ENCODE data around the gene TNRC6C.
"Not testable (repeated sequence)": the region's sequence is repeated elsewhere in the genome, so short reads cannot be mapped to it uniquely, and the experiment has no call there.

Gene TNRC6C

GRCh38 chr17:77963441-77963840, 4.9 kb downstream of the TNRC6C start:
- DNase-seq (ENCODE audit: low read depth): no peak

GRCh38 chr17:77965352-77965751, 6.8 kb downstream of the TNRC6C start:
- DNase-seq (ENCODE audit: low read depth): no peak

- DNase-seq (ENCODE audit: low read depth): no peak
Observed at GRCh38 chr17:77966476-77966875, 8.0 kb downstream of the TNRC6C start.

- DNase-seq (ENCODE audit: low read depth): no peak
Observed at GRCh38 chr17:77968788-77969187, 10.3 kb downstream of the TNRC6C start.

GRCh38 chr17:77972271-77972670, 13.8 kb downstream of the TNRC6C start:
- not testable (repeated sequence) for DNase-seq (ENCODE audit: low read depth)

GRCh38 chr17:77973953-77974352, 15.4 kb downstream of the TNRC6C start:
- no peak for DNase-seq (ENCODE audit: low read depth)

GRCh38 chr17:77974396-77974795, 15.9 kb downstream of the TNRC6C start:
- DNase-seq (ENCODE audit: low read depth): no peak

GRCh38 chr17:77982430-77982829, 23.9 kb downstream of the TNRC6C start:
- DNase-seq (ENCODE audit: low read depth): not testable (repeated sequence)

- DNase-seq (ENCODE audit: low read depth): no peak
Observed at GRCh38 chr17:77990301-77990700, 31.8 kb downstream of the TNRC6C start.

GRCh38 chr17:77993735-77994134, 35.2 kb downstream of the TNRC6C start:
- not testable (repeated sequence) for DNase-seq (ENCODE audit: low read depth)

GRCh38 chr17:77995146-77995852, 36.8 kb downstream of the TNRC6C start:
- no peak for DNase-seq (ENCODE audit: low read depth)

- DNase-seq (ENCODE audit: low read depth): no peak
Observed at GRCh38 chr17:77996256-77996655, 37.8 kb downstream of the TNRC6C start.

GRCh38 chr17:77999413-78000173, 41.1 kb downstream of the TNRC6C start:
- DNase-seq (ENCODE audit: low read depth): no peak

- DNase-seq (ENCODE audit: low read depth): no peak
Observed at GRCh38 chr17:78000341-78000740, 41.8 kb downstream of the TNRC6C start.

GRCh38 chr17:78001182-78001581, 42.7 kb downstream of the TNRC6C start:
- no peak for DNase-seq (ENCODE audit: low read depth)

GRCh38 chr17:78001612-78002011, 43.1 kb downstream of the TNRC6C start:
- DNase-seq (ENCODE audit: low read depth): no peak

- no peak for DNase-seq (ENCODE audit: low read depth)
Observed at GRCh38 chr17:78002166-78002565, 43.7 kb downstream of the TNRC6C start.

GRCh38 chr17:78005452-78006171, 47.1 kb downstream of the TNRC6C start:
- DNase-seq (ENCODE audit: low read depth): no peak

GRCh38 chr17:78006338-78006737, 47.8 kb downstream of the TNRC6C start:
- DNase-seq (ENCODE audit: low read depth): no peak

GRCh38 chr17:78007647-78008046, 49.1 kb downstream of the TNRC6C start:
- no peak for DNase-seq (ENCODE audit: low read depth)

- no peak for DNase-seq (ENCODE audit: low read depth)
Observed at GRCh38 chr17:78010759-78011158, 52.3 kb downstream of the TNRC6C start.

GRCh38 chr17:78012428-78012827, 53.9 kb downstream of the TNRC6C start:
- DNase-seq (ENCODE audit: low read depth): no peak
